WTC11 (cell line): ENCODE measurements around the gene NCF2. TPM values are rescaled to one million over a fixed set of nuclear protein-coding genes. Genes with fewer than 3 reads are reported as not detected.

Source experiments
- ATAC-seq: fragments of 200-7000 bp; cut with Tn5 transposase; 2 replicates; pipeline ENCODE4 v1.10.0; 2021; ENCODE audit warnings: mild to moderate bottlenecking, moderate library complexity
- CTCF ChIA-PET: fragments of 300-600 bp; sonication (Branson Sonifier 250); formaldehyde crosslinking; loops from one replicate; lab custom pipeline; 2021; ENCODE audit warnings: antibody characterized with exemption; lab: Charles Lee
- POLR2A ChIA-PET: fragments of 350-600 bp; sonication (Branson Sonifier 250); formaldehyde crosslinking; loops from one replicate; lab custom pipeline; 2021; ENCODE audit warnings: antibody characterized with exemption; lab: Charles Lee
- DNase-seq: peaks from one replicate; pipeline ENCODE4 v3.0.0; 2021; ENCODE audit warnings: low spot score
- H3K27ac Mint-ChIP-seq: 2 replicates; pipeline ENCODE4 v1.8.0; 2021; ENCODE audit warnings: mixed read lengths
- H3K27me3 Mint-ChIP-seq: 2 replicates; pipeline ENCODE4 v1.8.0; 2021; ENCODE audit warnings: low read depth, mild to moderate bottlenecking, moderate library complexity, mixed read lengths
- H3K36me3 Mint-ChIP-seq: 2 replicates; pipeline ENCODE4 v1.8.0; 2021; ENCODE audit warnings: mixed read lengths
- H3K4me1 Mint-ChIP-seq: 2 replicates; pipeline ENCODE4 v1.8.0; 2022; ENCODE audit warnings: mixed read lengths
- H3K4me3 Mint-ChIP-seq: 2 replicates; pipeline ENCODE4 v1.8.0; 2021; ENCODE audit warnings: mild to moderate bottlenecking, moderate library complexity, mixed read lengths
- H3K9me3 Mint-ChIP-seq: 2 replicates; pipeline ENCODE4 v1.8.0; 2021; ENCODE audit warnings: mixed read lengths
- CBFB ChIP-seq: sonication (generic); formaldehyde crosslinking; IDR thresholded peaks from 2 replicates; pipeline ENCODE4 v1.8.1; 2022; ENCODE audit warnings: mild to moderate bottlenecking, low read depth, missing genetic modification reagents
- ELF4 ChIP-seq: sonication (generic); formaldehyde crosslinking; IDR thresholded peaks from 2 replicates; pipeline ENCODE4 v1.8.1; 2022; ENCODE audit warnings: low read depth, mild to moderate bottlenecking, moderate library complexity, missing genetic modification reagents
- FOXJ3 ChIP-seq: sonication (generic); formaldehyde crosslinking; IDR thresholded peaks from 2 replicates; pipeline ENCODE4 v1.9.0; 2021; ENCODE audit warnings: missing genetic modification reagents, mild to moderate bottlenecking, borderline replicate concordance
- FOXP1 ChIP-seq: sonication (generic); formaldehyde crosslinking; IDR thresholded peaks from 2 replicates; pipeline ENCODE4 v1.8.0; 2022; ENCODE audit warnings: missing genetic modification reagents, mild to moderate bottlenecking, moderate library complexity, borderline replicate concordance
- JUN ChIP-seq: sonication (generic); formaldehyde crosslinking; IDR thresholded peaks from 2 replicates; pipeline ENCODE4 v1.8.0; 2023; ENCODE audit warnings: mild to moderate bottlenecking, missing genetic modification reagents
- TEAD4 ChIP-seq: sonication (generic); formaldehyde crosslinking; IDR thresholded peaks from 2 replicates; pipeline ENCODE4 v1.8.0; 2022; ENCODE audit warnings: mild to moderate bottlenecking, missing genetic modification reagents
- TP53 ChIP-seq: sonication (generic); formaldehyde crosslinking; IDR thresholded peaks from 2 replicates; pipeline ENCODE4 v1.8.1; 2023; ENCODE audit warnings: mild to moderate bottlenecking, missing genetic modification reagents
- ZNF138 ChIP-seq: sonication (generic); formaldehyde crosslinking; conservative IDR thresholded peaks from 2 replicates; pipeline ENCODE4 v1.8.1; 2022; ENCODE audit warnings: mild to moderate bottlenecking, moderate library complexity, missing genetic modification reagents
- ZNF416 ChIP-seq: fragments of 250-450 bp; sonication (Bioruptor Pico); IDR thresholded peaks from 2 replicates; pipeline ENCODE4 v1.9.0; 2021; ENCODE audit warnings: mild to moderate bottlenecking, inconsistent platforms
- ZNF671 ChIP-seq: fragments of 250-450 bp; sonication (Bioruptor Pico); IDR thresholded peaks from 2 replicates; pipeline ENCODE4 v1.8.0; 2021; ENCODE audit warnings: mild to moderate bottlenecking
- total RNA-seq: library from RNA; stranded (reverse); gene quantifications from 3 replicates; pipeline ENCODE4 v1.2.3, GENCODE V29; 2021
- TF ChIP-seq, protein P1 (sequence below): sonication (generic); formaldehyde crosslinking; IDR thresholded peaks from 2 replicates; pipeline ENCODE4 v1.8.1; 2022; ENCODE audit warnings: mild to moderate bottlenecking, missing genetic modification reagents, moderate library complexity, borderline replicate concordance
- TF ChIP-seq, protein P2 (sequence below): fragments of 250-450 bp; sonication (Bioruptor Pico); IDR thresholded peaks from 2 replicates; pipeline ENCODE4 v2.1.2; 2022; ENCODE audit warnings: mild to moderate bottlenecking, moderate library complexity
- TF ChIP-seq, protein P3 (sequence below): sonication (generic); formaldehyde crosslinking; IDR thresholded peaks from 2 replicates; pipeline ENCODE4 v1.8.1; 2023; ENCODE audit warnings: mild to moderate bottlenecking, missing genetic modification reagents, borderline replicate concordance
- TF ChIP-seq, protein P4 (sequence below): sonication (generic); formaldehyde crosslinking; IDR thresholded peaks from 2 replicates; pipeline ENCODE4 v1.8.1; 2023; ENCODE audit warnings: mild to moderate bottlenecking, moderate library complexity, missing genetic modification reagents
- TF ChIP-seq, protein P5 (sequence below): sonication (generic); formaldehyde crosslinking; IDR thresholded peaks from 2 replicates; pipeline ENCODE4 v1.8.0; 2023; ENCODE audit warnings: missing genetic modification reagents, mild to moderate bottlenecking, borderline replicate concordance
- TF ChIP-seq, protein P6 (sequence below): fragments of 250-450 bp; sonication (Bioruptor Pico); IDR thresholded peaks from 2 replicates; pipeline ENCODE4 v1.8.0; 2021; ENCODE audit warnings: mild to moderate bottlenecking
- TF ChIP-seq, protein P7 (sequence below): fragments of 250-450 bp; sonication (Bioruptor Pico); IDR thresholded peaks from 2 replicates; pipeline ENCODE4 v1.9.0; 2021; ENCODE audit warnings: moderate library complexity, mild to moderate bottlenecking, inconsistent platforms, borderline replicate concordance
- TF ChIP-seq, protein P8 (sequence below): sonication (generic); formaldehyde crosslinking; IDR thresholded peaks from 2 replicates; pipeline ENCODE4 v1.8.1; 2023; ENCODE audit warnings: mild to moderate bottlenecking, missing genetic modification reagents

The NCF2 gene
- total RNA-seq, 1 experiment from 2014 or later = 0.52 TPM

DNA sequence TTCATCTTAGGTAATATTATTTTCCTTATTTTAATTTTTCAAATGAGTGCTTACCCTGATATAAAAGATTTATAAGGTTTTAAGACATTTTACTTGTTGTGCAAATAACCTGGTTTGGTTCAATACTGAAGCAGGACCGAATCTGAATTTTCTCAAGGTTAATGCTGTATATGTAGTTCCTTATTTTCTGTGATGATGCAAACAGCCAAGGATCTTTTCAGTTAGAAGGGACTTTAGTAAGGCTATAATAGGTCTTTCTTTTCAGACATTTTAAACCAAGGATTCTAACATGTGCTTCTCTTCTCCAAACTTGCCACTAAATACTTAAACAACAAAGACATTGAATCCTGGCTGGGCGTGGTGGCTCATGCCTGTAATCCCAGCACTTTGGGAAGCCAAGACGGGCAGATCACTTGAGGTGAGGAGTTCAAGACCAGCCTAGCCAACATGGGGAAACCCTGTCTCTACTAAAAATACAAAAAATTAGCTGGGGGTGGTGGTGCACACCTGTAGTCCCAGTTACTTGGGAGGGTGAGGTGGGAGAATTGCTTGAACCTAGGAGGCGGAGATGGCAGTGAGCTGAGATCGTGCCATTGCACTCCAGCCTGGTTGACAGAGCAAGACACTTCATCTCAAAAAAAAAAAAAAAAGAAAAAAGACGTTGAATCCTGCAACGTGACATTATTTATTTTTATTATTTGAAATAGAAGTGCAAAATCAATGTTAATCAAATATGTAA, 48.6 kb upstream of the NCF2 start:
- peaks cover 15% of the 10 kb centered on the region for H3K27me3 Mint-ChIP-seq
- no peak for DNase-seq
- no peak overlapping the region for H3K27ac Mint-ChIP-seq
- H3K4me3 Mint-ChIP-seq = no peak overlapping the region
- ChIA-PET CTCF (no interaction called here), POLR2A (no interaction called here)
- H3K4me1 Mint-ChIP-seq = peaks cover 15% of the 10 kb centered on the region
- ATAC-seq = no peak
- no peaks in the 10 kb centered on the region for H3K36me3 Mint-ChIP-seq
- no peaks in the 10 kb centered on the region for H3K9me3 Mint-ChIP-seq
- TF ChIP-seq TEAD4 (no peak), JUN (no peak), ZNF138 (no peak), TP53 (CRISPR knock-in tag) (no peak), ELF4 (CRISPR knock-in tag) (no peak), ZNF416 (CRISPR knock-in tag) (no peak), CBFB (CRISPR knock-in tag) (no peak), FOXP1 (CRISPR knock-in tag) (no peak), ZNF671 (CRISPR knock-in tag) (no peak), FOXJ3 (no peak)
- TF ChIP-seq, protein P1, sequence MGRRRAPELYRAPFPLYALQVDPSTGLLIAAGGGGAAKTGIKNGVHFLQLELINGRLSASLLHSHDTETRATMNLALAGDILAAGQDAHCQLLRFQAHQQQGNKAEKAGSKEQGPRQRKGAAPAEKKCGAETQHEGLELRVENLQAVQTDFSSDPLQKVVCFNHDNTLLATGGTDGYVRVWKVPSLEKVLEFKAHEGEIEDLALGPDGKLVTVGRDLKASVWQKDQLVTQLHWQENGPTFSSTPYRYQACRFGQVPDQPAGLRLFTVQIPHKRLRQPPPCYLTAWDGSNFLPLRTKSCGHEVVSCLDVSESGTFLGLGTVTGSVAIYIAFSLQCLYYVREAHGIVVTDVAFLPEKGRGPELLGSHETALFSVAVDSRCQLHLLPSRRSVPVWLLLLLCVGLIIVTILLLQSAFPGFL (CRISPR knock-in tag) = no peak
- TF ChIP-seq, protein P2, sequence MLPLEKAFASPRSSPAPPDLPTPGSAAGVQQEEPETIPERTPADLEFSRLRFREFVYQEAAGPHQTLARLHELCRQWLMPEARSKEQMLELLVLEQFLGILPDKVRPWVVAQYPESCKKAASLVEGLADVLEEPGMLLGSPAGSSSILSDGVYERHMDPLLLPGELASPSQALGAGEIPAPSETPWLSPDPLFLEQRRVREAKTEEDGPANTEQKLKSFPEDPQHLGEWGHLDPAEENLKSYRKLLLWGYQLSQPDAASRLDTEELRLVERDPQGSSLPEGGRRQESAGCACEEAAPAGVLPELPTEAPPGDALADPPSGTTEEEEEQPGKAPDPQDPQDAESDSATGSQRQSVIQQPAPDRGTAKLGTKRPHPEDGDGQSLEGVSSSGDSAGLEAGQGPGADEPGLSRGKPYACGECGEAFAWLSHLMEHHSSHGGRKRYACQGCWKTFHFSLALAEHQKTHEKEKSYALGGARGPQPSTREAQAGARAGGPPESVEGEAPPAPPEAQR (CRISPR knock-in tag) = no peak
- TF ChIP-seq, protein P3, sequence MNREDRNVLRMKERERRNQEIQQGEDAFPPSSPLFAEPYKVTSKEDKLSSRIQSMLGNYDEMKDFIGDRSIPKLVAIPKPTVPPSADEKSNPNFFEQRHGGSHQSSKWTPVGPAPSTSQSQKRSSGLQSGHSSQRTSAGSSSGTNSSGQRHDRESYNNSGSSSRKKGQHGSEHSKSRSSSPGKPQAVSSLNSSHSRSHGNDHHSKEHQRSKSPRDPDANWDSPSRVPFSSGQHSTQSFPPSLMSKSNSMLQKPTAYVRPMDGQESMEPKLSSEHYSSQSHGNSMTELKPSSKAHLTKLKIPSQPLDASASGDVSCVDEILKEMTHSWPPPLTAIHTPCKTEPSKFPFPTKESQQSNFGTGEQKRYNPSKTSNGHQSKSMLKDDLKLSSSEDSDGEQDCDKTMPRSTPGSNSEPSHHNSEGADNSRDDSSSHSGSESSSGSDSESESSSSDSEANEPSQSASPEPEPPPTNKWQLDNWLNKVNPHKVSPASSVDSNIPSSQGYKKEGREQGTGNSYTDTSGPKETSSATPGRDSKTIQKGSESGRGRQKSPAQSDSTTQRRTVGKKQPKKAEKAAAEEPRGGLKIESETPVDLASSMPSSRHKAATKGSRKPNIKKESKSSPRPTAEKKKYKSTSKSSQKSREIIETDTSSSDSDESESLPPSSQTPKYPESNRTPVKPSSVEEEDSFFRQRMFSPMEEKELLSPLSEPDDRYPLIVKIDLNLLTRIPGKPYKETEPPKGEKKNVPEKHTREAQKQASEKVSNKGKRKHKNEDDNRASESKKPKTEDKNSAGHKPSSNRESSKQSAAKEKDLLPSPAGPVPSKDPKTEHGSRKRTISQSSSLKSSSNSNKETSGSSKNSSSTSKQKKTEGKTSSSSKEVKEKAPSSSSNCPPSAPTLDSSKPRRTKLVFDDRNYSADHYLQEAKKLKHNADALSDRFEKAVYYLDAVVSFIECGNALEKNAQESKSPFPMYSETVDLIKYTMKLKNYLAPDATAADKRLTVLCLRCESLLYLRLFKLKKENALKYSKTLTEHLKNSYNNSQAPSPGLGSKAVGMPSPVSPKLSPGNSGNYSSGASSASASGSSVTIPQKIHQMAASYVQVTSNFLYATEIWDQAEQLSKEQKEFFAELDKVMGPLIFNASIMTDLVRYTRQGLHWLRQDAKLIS (CRISPR knock-in tag) = no peak
- TF ChIP-seq, protein P4, sequence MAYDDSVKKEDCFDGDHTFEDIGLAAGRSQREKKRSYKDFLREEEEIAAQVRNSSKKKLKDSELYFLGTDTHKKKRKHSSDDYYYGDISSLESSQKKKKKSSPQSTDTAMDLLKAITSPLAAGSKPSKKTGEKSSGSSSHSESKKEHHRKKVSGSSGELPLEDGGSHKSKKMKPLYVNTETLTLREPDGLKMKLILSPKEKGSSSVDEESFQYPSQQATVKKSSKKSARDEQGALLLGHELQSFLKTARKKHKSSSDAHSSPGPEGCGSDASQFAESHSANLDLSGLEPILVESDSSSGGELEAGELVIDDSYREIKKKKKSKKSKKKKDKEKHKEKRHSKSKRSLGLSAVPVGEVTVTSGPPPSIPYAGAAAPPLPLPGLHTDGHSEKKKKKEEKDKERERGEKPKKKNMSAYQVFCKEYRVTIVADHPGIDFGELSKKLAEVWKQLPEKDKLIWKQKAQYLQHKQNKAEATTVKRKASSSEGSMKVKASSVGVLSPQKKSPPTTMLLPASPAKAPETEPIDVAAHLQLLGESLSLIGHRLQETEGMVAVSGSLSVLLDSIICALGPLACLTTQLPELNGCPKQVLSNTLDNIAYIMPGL (CRISPR knock-in tag) = no peak
- TF ChIP-seq, protein P5, sequence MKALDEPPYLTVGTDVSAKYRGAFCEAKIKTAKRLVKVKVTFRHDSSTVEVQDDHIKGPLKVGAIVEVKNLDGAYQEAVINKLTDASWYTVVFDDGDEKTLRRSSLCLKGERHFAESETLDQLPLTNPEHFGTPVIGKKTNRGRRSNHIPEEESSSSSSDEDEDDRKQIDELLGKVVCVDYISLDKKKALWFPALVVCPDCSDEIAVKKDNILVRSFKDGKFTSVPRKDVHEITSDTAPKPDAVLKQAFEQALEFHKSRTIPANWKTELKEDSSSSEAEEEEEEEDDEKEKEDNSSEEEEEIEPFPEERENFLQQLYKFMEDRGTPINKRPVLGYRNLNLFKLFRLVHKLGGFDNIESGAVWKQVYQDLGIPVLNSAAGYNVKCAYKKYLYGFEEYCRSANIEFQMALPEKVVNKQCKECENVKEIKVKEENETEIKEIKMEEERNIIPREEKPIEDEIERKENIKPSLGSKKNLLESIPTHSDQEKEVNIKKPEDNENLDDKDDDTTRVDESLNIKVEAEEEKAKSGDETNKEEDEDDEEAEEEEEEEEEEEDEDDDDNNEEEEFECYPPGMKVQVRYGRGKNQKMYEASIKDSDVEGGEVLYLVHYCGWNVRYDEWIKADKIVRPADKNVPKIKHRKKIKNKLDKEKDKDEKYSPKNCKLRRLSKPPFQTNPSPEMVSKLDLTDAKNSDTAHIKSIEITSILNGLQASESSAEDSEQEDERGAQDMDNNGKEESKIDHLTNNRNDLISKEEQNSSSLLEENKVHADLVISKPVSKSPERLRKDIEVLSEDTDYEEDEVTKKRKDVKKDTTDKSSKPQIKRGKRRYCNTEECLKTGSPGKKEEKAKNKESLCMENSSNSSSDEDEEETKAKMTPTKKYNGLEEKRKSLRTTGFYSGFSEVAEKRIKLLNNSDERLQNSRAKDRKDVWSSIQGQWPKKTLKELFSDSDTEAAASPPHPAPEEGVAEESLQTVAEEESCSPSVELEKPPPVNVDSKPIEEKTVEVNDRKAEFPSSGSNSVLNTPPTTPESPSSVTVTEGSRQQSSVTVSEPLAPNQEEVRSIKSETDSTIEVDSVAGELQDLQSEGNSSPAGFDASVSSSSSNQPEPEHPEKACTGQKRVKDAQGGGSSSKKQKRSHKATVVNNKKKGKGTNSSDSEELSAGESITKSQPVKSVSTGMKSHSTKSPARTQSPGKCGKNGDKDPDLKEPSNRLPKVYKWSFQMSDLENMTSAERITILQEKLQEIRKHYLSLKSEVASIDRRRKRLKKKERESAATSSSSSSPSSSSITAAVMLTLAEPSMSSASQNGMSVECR (CRISPR knock-in tag) = no peak
- TF ChIP-seq, protein P6, sequence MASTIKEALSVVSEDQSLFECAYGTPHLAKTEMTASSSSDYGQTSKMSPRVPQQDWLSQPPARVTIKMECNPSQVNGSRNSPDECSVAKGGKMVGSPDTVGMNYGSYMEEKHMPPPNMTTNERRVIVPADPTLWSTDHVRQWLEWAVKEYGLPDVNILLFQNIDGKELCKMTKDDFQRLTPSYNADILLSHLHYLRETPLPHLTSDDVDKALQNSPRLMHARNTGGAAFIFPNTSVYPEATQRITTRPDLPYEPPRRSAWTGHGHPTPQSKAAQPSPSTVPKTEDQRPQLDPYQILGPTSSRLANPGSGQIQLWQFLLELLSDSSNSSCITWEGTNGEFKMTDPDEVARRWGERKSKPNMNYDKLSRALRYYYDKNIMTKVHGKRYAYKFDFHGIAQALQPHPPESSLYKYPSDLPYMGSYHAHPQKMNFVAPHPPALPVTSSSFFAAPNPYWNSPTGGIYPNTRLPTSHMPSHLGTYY (CRISPR knock-in tag) = no peak
- TF ChIP-seq, protein P7, sequence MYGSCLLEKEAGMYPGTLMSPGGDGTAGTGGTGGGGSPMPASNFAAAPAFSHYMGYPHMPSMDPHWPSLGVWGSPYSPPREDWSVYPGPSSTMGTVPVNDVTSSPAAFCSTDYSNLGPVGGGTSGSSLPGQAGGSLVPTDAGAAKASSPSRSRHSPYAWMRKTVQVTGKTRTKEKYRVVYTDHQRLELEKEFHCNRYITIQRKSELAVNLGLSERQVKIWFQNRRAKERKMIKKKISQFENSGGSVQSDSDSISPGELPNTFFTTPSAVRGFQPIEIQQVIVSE (CRISPR knock-in tag) = no peak
- TF ChIP-seq, protein P8, sequence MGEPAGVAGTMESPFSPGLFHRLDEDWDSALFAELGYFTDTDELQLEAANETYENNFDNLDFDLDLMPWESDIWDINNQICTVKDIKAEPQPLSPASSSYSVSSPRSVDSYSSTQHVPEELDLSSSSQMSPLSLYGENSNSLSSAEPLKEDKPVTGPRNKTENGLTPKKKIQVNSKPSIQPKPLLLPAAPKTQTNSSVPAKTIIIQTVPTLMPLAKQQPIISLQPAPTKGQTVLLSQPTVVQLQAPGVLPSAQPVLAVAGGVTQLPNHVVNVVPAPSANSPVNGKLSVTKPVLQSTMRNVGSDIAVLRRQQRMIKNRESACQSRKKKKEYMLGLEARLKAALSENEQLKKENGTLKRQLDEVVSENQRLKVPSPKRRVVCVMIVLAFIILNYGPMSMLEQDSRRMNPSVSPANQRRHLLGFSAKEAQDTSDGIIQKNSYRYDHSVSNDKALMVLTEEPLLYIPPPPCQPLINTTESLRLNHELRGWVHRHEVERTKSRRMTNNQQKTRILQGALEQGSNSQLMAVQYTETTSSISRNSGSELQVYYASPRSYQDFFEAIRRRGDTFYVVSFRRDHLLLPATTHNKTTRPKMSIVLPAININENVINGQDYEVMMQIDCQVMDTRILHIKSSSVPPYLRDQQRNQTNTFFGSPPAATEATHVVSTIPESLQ = no peak
